D721Med (cell line): ENCODE results near the gene ZNRF4.

Source experiments
- DNase-seq: peaks from one replicate; pipeline ENCODE4 v3.0.0; 2011; ENCODE audit warnings: low spot score; ENCODE audit not compliant: insufficient read length
- FAIRE-seq: peaks from 2 replicates; lab custom pipeline; 2011; peaks lifted over from hg19 to GRCh38; lab: Jason Lieb, UNC
- TF ChIP-seq, protein P1 (sequence below): IDR thresholded peaks from 2 replicates; pipeline ENCODE4 v1.5.1; 2012; ENCODE audit warnings: mild to moderate bottlenecking, control low read depth; ENCODE audit not compliant: insufficient read depth; ENCODE audit errors: missing control alignments

ZNRF4 gene

DNA sequence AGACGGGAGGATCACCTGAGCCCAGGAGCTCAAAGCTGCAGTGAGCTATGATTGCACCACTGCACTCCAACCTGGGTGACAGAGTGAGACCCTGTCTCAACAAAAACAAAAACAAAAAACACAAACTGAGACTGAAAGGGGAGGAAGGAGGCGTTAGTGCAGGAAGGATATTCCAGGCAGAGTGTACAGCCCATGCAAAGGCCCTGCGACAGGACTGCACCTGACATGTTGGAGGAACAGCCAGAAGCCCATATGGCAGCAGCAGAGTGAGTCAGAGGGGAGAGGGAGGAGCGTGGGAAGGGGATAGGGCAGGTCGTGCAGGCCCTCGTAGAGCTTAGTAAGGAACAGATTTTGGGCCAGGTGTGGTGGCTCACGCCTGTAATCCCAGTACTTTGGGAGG lies 3.2 kb downstream of the ZNRF4 start:
- TF ChIP-seq, protein P1, sequence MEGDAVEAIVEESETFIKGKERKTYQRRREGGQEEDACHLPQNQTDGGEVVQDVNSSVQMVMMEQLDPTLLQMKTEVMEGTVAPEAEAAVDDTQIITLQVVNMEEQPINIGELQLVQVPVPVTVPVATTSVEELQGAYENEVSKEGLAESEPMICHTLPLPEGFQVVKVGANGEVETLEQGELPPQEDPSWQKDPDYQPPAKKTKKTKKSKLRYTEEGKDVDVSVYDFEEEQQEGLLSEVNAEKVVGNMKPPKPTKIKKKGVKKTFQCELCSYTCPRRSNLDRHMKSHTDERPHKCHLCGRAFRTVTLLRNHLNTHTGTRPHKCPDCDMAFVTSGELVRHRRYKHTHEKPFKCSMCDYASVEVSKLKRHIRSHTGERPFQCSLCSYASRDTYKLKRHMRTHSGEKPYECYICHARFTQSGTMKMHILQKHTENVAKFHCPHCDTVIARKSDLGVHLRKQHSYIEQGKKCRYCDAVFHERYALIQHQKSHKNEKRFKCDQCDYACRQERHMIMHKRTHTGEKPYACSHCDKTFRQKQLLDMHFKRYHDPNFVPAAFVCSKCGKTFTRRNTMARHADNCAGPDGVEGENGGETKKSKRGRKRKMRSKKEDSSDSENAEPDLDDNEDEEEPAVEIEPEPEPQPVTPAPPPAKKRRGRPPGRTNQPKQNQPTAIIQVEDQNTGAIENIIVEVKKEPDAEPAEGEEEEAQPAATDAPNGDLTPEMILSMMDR = no peak
- DNase-seq = no peak
- FAIRE-seq = no peak

DNA sequence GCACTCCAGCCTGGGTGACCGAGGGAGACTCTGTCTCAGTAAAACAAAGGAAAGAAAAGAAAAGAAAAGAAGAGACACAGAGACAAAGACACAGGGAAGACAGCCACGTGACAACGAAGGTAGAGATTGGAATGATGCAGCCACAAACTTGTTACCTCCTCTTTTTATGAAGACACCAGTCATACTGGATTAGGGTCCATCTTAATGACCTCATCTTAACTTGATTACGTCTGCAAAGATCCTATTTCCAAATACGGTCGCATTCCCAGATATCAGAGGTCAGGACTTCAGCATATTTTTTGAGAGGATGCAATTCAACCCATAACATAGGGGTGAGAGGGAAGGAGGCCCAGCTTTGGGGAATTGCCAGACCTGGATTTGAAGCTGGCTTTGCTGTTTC lies 4.1 kb downstream of the ZNRF4 start:
- TF ChIP-seq, protein P1 = no peak
- no peak for DNase-seq
- no peak for FAIRE-seq

DNA sequence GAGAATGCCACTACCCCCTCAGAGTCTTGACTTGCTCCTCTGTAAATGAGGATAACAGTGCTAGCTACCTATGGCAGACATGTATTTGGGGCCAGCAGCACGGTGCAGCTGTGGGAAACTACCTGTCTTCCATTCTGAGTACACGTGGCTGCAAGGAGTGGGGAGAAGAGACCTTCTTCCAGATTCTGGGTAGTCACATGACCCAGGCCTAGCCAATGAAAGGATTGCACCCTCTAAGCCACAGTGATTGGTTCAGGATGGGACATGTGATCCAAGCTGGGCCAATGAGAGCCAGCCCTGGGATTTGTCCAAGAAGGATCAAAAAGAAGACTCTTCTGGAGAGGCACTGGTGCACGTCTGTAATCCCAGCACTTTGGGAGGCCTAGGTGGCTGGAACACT lies 5.5 kb downstream of the ZNRF4 start:
- DNase-seq = no peak
- TF ChIP-seq, protein P1 = no peak
- no peak for FAIRE-seq

DNA sequence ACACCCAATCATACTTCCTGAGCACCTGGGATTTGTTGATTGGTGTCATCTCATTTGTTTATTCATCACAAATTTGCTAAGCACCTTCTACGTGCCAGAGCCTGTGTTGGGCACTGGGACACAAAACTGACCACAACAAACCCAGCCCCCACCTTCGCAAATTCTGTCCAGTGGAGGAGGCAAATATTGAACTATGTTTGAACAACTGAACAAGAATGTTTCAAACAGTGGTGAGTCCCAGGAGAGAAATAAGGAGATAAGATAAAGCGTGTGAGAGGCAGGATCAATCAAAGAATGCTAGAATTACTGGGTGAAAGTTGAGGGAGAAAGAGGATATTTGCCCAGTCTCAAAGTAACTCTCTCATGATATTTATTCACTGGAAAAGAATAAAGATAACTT lies 8.7 kb downstream of the ZNRF4 start:
- DNase-seq (no peak), FAIRE-seq (no peak)
- TF ChIP-seq, protein P1 = no peak

DNA sequence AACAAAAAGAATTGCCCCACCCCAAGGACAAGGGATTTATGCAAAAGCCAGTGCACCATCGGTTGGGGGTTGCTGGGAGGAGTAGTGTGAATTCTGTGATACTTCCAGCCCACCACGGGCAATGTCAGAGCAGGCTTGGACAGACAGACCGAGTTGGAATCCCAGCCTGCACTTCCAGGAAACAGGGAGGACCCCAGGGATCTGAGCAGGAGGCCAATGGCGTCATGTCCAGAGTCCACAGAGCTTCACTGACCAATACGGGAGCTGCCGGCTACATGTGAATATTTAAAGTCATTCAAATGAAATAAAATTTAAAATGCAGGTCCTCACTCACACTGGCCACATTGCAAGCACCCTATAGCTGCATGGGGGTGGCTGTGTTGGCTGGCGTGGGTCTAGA lies 10.9 kb downstream of the ZNRF4 start:
- FAIRE-seq = no peak
- DNase-seq = no peak
- TF ChIP-seq, protein P1 = no peak

DNA sequence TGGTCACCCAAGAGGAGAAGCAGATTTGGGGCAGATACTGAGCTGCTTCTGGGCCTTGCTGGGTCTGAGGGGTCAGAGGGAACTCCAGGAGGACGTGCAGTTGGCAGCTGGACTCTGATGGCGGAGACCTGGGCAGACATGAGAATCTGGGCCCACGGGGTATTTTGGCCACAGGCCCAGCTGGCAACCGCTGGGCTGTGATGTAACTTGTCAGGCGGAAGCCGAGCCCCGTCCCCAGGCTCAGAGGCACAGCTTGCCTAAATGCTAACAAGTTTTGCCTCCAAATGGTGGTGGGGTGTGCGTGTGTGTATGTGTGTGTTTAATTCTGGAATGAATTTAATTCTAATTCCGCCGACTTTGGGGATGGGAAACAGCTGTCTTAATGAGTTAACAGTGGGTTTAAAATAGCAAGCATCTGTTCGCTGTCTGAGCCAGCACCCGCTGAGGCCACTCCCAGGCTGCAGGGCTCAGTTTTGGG lies 11.6 kb downstream of the ZNRF4 start:
- TF ChIP-seq, protein P1 = no peak
- DNase-seq (no peak), FAIRE-seq (no peak)

DNA sequence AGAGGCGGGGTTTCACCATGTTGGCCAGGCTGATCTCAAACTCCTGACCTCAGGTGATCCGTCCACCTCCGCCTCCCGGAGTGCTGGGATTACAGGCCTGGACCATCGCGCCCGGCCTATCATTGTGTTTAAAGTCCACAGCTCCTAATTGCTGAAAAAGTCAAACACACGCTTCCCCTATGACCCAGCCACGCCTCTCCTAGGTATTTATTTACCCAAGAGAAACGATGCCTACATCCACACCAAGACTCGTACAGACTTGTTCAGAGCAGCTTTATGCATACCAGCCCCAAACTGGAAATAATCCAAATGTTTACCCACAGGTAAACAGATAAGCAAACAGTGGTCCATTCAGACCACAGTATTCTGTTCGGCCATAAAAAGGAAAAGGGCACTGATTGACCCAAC lies 15.1 kb downstream of the ZNRF4 start:
- DNase-seq = no peak
- FAIRE-seq = no peak
- TF ChIP-seq, protein P1 = no peak
